ENCODE results near the gene TIMM13. TPM values are rescaled to one million over a fixed set of nuclear protein-coding genes. Genes with fewer than 3 reads are reported as not detected.
A peak's percentile ranks its signal among the peaks of the same experiment; 100 is the strongest.

Gene TIMM13
- total and polyA plus RNA-seq, 2 donors (not counting 3 experiments of a cell fraction or from before 2014, with no cell fraction given): 154 to 160 TPM

DNA sequence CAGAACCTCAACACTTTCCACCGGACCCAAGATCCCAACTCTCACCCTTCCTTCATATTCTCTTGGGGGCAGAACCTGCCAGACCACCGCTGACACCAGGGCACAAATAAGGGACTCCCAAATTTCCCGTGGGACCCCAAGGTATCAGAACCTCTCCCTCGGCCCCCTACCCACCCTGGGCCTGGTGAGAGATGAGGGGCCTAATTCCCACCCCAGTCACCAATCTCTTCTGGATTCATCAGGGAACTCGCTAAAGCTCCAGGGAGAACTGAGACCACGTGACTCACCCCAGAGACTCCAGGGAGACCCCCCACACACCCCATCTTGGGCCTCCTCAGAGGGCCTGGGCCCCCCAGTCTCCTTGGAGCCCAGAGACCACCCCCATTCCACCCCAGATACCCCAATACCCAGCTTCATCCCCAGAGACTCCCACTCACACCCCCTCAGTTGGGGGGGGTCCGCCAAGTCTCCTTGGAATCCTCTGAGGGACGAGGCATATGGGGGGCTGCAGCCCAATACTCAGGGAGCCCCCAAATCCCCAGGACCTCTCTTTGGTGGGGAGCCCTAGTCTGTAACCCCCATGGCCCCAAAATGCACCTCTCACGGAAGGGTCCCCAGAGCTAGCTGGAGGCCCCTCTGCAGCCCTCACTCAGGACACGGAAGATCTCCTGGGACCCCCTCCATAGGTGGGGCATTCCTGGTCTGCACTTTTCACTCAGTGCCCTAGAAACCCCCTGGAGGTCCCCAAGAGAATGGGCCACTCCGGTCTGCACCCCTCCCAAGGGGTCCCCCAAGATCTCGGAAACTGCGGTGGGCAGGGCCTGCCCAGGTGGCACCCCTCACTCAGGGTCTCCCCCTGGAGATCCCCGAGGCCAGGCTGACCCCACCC is 27.8 kb upstream of the TIMM13 start:
- Histone ChIP-seq H4K20me1 (replicated peaks; ENCODE audit: control insufficient read depth, extremely low read depth, insufficient read depth, low read length) (no peaks in the 10 kb centered on the region), H3K9me1 (replicated peaks; ENCODE audit: control insufficient read depth, extremely low read depth, insufficient read depth, low read length) (no peaks in the 10 kb centered on the region), H2AFZ (ENCODE audit: low read depth, low read length) (no peak overlapping the region), H3K9ac (replicated peaks; ENCODE audit: extremely low read depth, insufficient read depth, low read length) (peak overlapping the region; percentile 89), H3K27ac (ENCODE audit: insufficient read depth, low read depth, low read length) (peak overlapping the region; percentile 8), H3K9me3 (replicated peaks; ENCODE audit: control insufficient read depth, insufficient read depth, low read length) (no peaks in the 10 kb centered on the region), H3K27me3 (ENCODE audit: control insufficient read depth in 2 of 2, insufficient read depth in 2 of 2, low read length in 2 of 2) (no peaks in the 10 kb centered on the region), H3K4me3 (replicated peaks in 1 of 3; ENCODE audit: insufficient read depth in 1 of 3, low read depth in 1 of 3, low read length in 3 of 3) (peak overlapping the region; percentile 69 to 100 (median 80)), H3K4me1 (ENCODE audit: control insufficient read depth, extremely low read depth, insufficient read depth, low read length) (peaks cover 13% of the 10 kb centered on the region), H3K79me2 (ENCODE audit: control insufficient read depth, insufficient read depth, low read length) (peaks cover 67% of the 10 kb centered on the region), H3K36me3 (ENCODE audit: control insufficient read depth in 2 of 2, extremely low read depth in 1 of 2, insufficient read depth in 2 of 2, low read length in 2 of 2) (peaks cover 0 to 3% of the 10 kb centered on the region in 2 experiments), H3K4me2 (ENCODE audit: insufficient read depth, low read length) (peak overlapping the region; percentile 86)
- no TSS peak for BruUV-seq (replicated peaks)
- ChIA-PET CTCF (interaction anchor here (1.1 to 3.7 kb wide), 2 partner anchors 156 to 193 kb away, joined by 3 to 27 read pairs; no protein-coding TSS in a partner anchor), POLR2A (interaction anchor here (1.5 to 1.9 kb wide), 2 partner anchors 21 to 27 kb away, joined by 3 to 18 read pairs; partner anchors contain the start of gene GADD45B)
- no peak for TF ChIP-seq MYC (IDR thresholded peaks at IDR 0.05; ENCODE audit: low read depth, low read length)
- TF ChIP-seq, protein P1, sequence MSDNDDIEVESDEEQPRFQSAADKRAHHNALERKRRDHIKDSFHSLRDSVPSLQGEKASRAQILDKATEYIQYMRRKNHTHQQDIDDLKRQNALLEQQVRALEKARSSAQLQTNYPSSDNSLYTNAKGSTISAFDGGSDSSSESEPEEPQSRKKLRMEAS (IDR thresholded peaks at IDR 0.05; ENCODE audit: insufficient read depth, insufficient read length): no peak
- no peak for TF ChIP-seq POLR2A (IDR thresholded peaks at IDR 0.05; ENCODE audit: low read depth, low read length)
- no peak for TF ChIP-seq JUN (IDR thresholded peaks at IDR 0.05; ENCODE audit: borderline replicate concordance, insufficient read depth, insufficient read length, low read depth)
- no peak for TF ChIP-seq FOS (IDR thresholded peaks at IDR 0.05; ENCODE audit: borderline replicate concordance, insufficient read depth, low read length)
- no peak for TF ChIP-seq POLR2AphosphoS5 (IDR thresholded peaks at IDR 0.05; ENCODE audit: insufficient read depth, low read depth, low read length)
- TF ChIP-seq, protein P2, sequence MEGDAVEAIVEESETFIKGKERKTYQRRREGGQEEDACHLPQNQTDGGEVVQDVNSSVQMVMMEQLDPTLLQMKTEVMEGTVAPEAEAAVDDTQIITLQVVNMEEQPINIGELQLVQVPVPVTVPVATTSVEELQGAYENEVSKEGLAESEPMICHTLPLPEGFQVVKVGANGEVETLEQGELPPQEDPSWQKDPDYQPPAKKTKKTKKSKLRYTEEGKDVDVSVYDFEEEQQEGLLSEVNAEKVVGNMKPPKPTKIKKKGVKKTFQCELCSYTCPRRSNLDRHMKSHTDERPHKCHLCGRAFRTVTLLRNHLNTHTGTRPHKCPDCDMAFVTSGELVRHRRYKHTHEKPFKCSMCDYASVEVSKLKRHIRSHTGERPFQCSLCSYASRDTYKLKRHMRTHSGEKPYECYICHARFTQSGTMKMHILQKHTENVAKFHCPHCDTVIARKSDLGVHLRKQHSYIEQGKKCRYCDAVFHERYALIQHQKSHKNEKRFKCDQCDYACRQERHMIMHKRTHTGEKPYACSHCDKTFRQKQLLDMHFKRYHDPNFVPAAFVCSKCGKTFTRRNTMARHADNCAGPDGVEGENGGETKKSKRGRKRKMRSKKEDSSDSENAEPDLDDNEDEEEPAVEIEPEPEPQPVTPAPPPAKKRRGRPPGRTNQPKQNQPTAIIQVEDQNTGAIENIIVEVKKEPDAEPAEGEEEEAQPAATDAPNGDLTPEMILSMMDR (IDR thresholded peaks at IDR 0.05; ENCODE audit: extremely low read depth in 1 of 2, insufficient read depth in 1 of 2, low read depth in 1 of 2, low read length in 2 of 2): no peak
- TF ChIP-seq GATA2 (IDR thresholded peaks at IDR 0.05; ENCODE audit: insufficient read depth, insufficient read length, low read depth, low read length): no peak
- no peak for TF ChIP-seq EZH2 (IDR thresholded peaks at IDR 0.05; ENCODE audit: borderline replicate concordance, low read depth, low read length, severe bottlenecking)
- dilution Hi-C loops (cut with MboI; ENCODE audit: extremely low pct_ligation_motif_present, low sequenced_read_pairs): no loop called here
- intact Hi-C loops (cut with micrococcal nuclease): no loop called here
- FAIRE-seq (no peak), DNase-seq (ENCODE audit: low read depth, low spot score) (no peak)

Measured in endothelial cell of umbilical vein (primary cell).